Muscle of leg (tissue), 11 donors: ENCODE measurements around the gene CPAMD8. TPM values are rescaled to one million over a fixed set of nuclear protein-coding genes. Genes with fewer than 3 reads are reported as not detected.

Experiments
- DNase-seq: peaks from one replicate; pipeline ENCODE4 v3.0.0; 2013
- H3K27ac ChIP-seq: one replicate; pipeline ENCODE4 v1.5.1; 2013; ENCODE audit warnings: mild to moderate bottlenecking, low read length, control low read depth
- H3K27me3 ChIP-seq: one replicate; pipeline ENCODE4 v1.6.1; 2013; ENCODE audit warnings: low read length; ENCODE audit not compliant: control insufficient read depth, insufficient read depth
- H3K36me3 ChIP-seq: one replicate; pipeline ENCODE4 v1.6.1; 2013; ENCODE audit warnings: low read length; ENCODE audit not compliant: control insufficient read depth, insufficient read depth
- H3K4me1 ChIP-seq: one replicate; pipeline ENCODE4 v1.6.1; 2013; ENCODE audit warnings: low read length; ENCODE audit not compliant: control insufficient read depth, insufficient read depth
- H3K4me3 ChIP-seq: one replicate; pipeline ENCODE4 v1.5.1; 2013; ENCODE audit warnings: low read length, control low read depth
- H3K9me3 ChIP-seq: replicated peaks from 2 replicates; pipeline ENCODE4 v1.6.1; 2013; ENCODE audit warnings: low read depth, low read length; ENCODE audit not compliant: control insufficient read depth
- WGBS: methylation state at CpG from one replicate; pipeline ENCODE4 v1.1.5; 2013; ENCODE audit warnings: missing lambda C conversion rate; ENCODE audit not compliant: insufficient coverage; 5-methylcytosine and 5-hydroxymethylcytosine counted together
- polyA plus RNA-seq, 8 donors: library from polyadenylated mRNA; unstranded; fragments of 120-200 nt; gene quantifications; one replicate each; pipeline versions ENCODE4 v1.2.1 to v1.2.3, GENCODE V29; 2013; ENCODE audit warnings: inconsistent platforms in 1 of 8, low replicate concordance in 1 of 8; ENCODE audit not compliant: insufficient read length in 8 of 8, insufficient read depth in 1 of 8
- total RNA-seq: library from RNA; stranded (reverse); fragments of 120-200 nt; gene quantifications from one replicate; pipeline ENCODE4 v1.2.4, GENCODE V29; 2013

CPAMD8 gene
- total and polyA plus RNA-seq, 9 donors, result 2.2 to 10.1 (median 5.2) TPM

GRCh38 chr19:17045907-17046502 lies 19.4 kb upstream of the CPAMD8 start:
- H3K4me1 ChIP-seq, result peaks cover 9% of the 10 kb centered on the region
- WGBS, result 60% methylated on average over 2 of the region's 5 CpGs
- no peak overlapping the region for H3K27ac ChIP-seq
- no peaks in the 10 kb centered on the region for H3K27me3 ChIP-seq
- no peak for DNase-seq
- no peaks in the 10 kb centered on the region for H3K9me3 ChIP-seq
- H3K36me3 ChIP-seq, result peaks cover 25% of the 10 kb centered on the region
- H3K4me3 ChIP-seq, result no peak overlapping the region

GRCh38 chr19:17043744-17044143 lies 17.1 kb upstream of the CPAMD8 start:
- H3K9me3 ChIP-seq, result no peaks in the 10 kb centered on the region
- no peak overlapping the region for H3K4me3 ChIP-seq
- H3K4me1 ChIP-seq, result peaks cover 9% of the 10 kb centered on the region
- no peak for DNase-seq
- no peak overlapping the region for H3K27ac ChIP-seq
- H3K36me3 ChIP-seq, result peaks cover 6% of the 10 kb centered on the region
- H3K27me3 ChIP-seq, result no peaks in the 10 kb centered on the region
- 46% methylated on average over 7 of the region's 7 CpGs for WGBS

- no peaks in the 10 kb centered on the region for H3K36me3 ChIP-seq
- no peak overlapping the region for H3K27ac ChIP-seq
- H3K4me1 ChIP-seq, result peaks cover 9% of the 10 kb centered on the region
- H3K27me3 ChIP-seq, result no peaks in the 10 kb centered on the region
- H3K4me3 ChIP-seq, result no peak overlapping the region
- H3K9me3 ChIP-seq, result no peaks in the 10 kb centered on the region
- WGBS, result 10% methylated on average over 6 of the region's 11 CpGs
- DNase-seq, result peak; percentile 72
Measured at GRCh38 chr19:17041976-17042375, 15.4 kb upstream of the CPAMD8 start.

GRCh38 chr19:17037966-17038500 lies 11.4 kb upstream of the CPAMD8 start:
- no peak for DNase-seq
- no peak overlapping the region for H3K4me3 ChIP-seq
- no peaks in the 10 kb centered on the region for H3K27me3 ChIP-seq
- WGBS, result 67% methylated on average over 15 of the region's 15 CpGs
- no peaks in the 10 kb centered on the region for H3K36me3 ChIP-seq
- peaks cover 9% of the 10 kb centered on the region for H3K4me1 ChIP-seq
- no peaks in the 10 kb centered on the region for H3K9me3 ChIP-seq
- no peak overlapping the region for H3K27ac ChIP-seq

GRCh38 chr19:17037184-17037583 lies 10.6 kb upstream of the CPAMD8 start:
- DNase-seq, result no peak
- Histone ChIP-seq H3K36me3 (no peaks in the 10 kb centered on the region), H3K27ac (no peak overlapping the region), H3K4me3 (no peak overlapping the region), H3K9me3 (no peaks in the 10 kb centered on the region), H3K27me3 (peaks cover 2% of the 10 kb centered on the region), H3K4me1 (peaks cover 7% of the 10 kb centered on the region)
- WGBS, result 76% methylated on average over 2 of the region's 6 CpGs

GRCh38 chr19:17036640-17037039 lies 10.0 kb upstream of the CPAMD8 start:
- Histone ChIP-seq H3K4me3 (no peak overlapping the region), H3K9me3 (no peaks in the 10 kb centered on the region), H3K4me1 (peaks cover 2% of the 10 kb centered on the region), H3K27ac (no peak overlapping the region), H3K27me3 (peaks cover 2% of the 10 kb centered on the region), H3K36me3 (no peaks in the 10 kb centered on the region)
- DNase-seq, result no peak
- 80% methylated on average over 4 of the region's 4 CpGs for WGBS

- 80% methylated on average over 12 of the region's 15 CpGs for WGBS
- no peaks in the 10 kb centered on the region for H3K4me1 ChIP-seq
- no peaks in the 10 kb centered on the region for H3K36me3 ChIP-seq
- no peak overlapping the region for H3K27ac ChIP-seq
- H3K27me3 ChIP-seq, result peaks cover 2% of the 10 kb centered on the region
- no peak overlapping the region for H3K4me3 ChIP-seq
- no peaks in the 10 kb centered on the region for H3K9me3 ChIP-seq
- peak; percentile 70 for DNase-seq
Measured at GRCh38 chr19:17035842-17036424, 9.3 kb upstream of the CPAMD8 start.

- no peaks in the 10 kb centered on the region for H3K9me3 ChIP-seq
- H3K4me1 ChIP-seq, result no peaks in the 10 kb centered on the region
- peaks cover 15% of the 10 kb centered on the region for H3K27me3 ChIP-seq
- no peaks in the 10 kb centered on the region for H3K36me3 ChIP-seq
- DNase-seq, result no peak
- H3K27ac ChIP-seq, result no peak overlapping the region
- 79% methylated on average over 4 of the region's 6 CpGs for WGBS
- no peak overlapping the region for H3K4me3 ChIP-seq
Measured at GRCh38 chr19:17031741-17032140, 5.1 kb upstream of the CPAMD8 start.

GRCh38 chr19:17027535-17027975 lies 945 bp upstream of the CPAMD8 start:
- DNase-seq, result no peak
- Histone ChIP-seq H3K27me3 (peaks cover 34% of the 10 kb centered on the region), H3K27ac (no peak overlapping the region), H3K36me3 (no peaks in the 10 kb centered on the region), H3K4me1 (peaks cover 10% of the 10 kb centered on the region), H3K4me3 (no peak overlapping the region), H3K9me3 (peaks cover 16% of the 10 kb centered on the region)
- WGBS, result 60% methylated on average over 4 of the region's 7 CpGs

- no peaks in the 10 kb centered on the region for H3K36me3 ChIP-seq
- H3K4me1 ChIP-seq, result peaks cover 10% of the 10 kb centered on the region
- WGBS, result under 1% methylated on average over 21 of the region's 40 CpGs
- H3K27ac ChIP-seq, result no peak overlapping the region
- H3K27me3 ChIP-seq, result peaks cover 33% of the 10 kb centered on the region
- no peak for DNase-seq
- H3K4me3 ChIP-seq, result peak overlapping the region; percentile 37
- H3K9me3 ChIP-seq, result peaks cover 19% of the 10 kb centered on the region
Measured at GRCh38 chr19:17025991-17026658, 485 bp downstream of the CPAMD8 start.
